Calu3 (cell line): ENCODE data around the gene HTRA2. TPM values are rescaled to one million over a fixed set of nuclear protein-coding genes. Genes with fewer than 3 reads are reported as not detected.
A peak's percentile ranks its signal among the peaks of the same experiment; 100 is the strongest.

Source experiments
- BruUV-seq: library from RNA; stranded (reverse); fragments of 400-500 nt; replicated peaks from 2 replicates; lab custom pipeline; 2021; lab: Mats Ljungman, UMichigan
- CTCF ChIA-PET: fragments of 300-600 bp; sonication (Branson Sonifier 250); formaldehyde crosslinking; loops from one replicate; lab custom pipeline; 2022; ENCODE audit warnings: antibody characterized with exemption; lab: Charles Lee
- DNase-seq: peaks from one replicate; pipeline ENCODE4 v3.0.0; 2022
- H3K27ac Mint-ChIP-seq: one replicate; pipeline ENCODE4 v1.8.0; 2022; ENCODE audit warnings: mixed read lengths; ENCODE audit not compliant: unreplicated experiment
- H3K27me3 Mint-ChIP-seq: one replicate; pipeline ENCODE4 v1.8.0; 2022; ENCODE audit warnings: mixed read lengths; ENCODE audit not compliant: unreplicated experiment
- H3K36me3 Mint-ChIP-seq: one replicate; pipeline ENCODE4 v1.8.0; 2022; ENCODE audit warnings: mild to moderate bottlenecking, moderate library complexity, mixed read lengths; ENCODE audit not compliant: insufficient read depth, unreplicated experiment
- H3K4me1 Mint-ChIP-seq: one replicate; pipeline ENCODE4 v1.8.0; 2022; ENCODE audit warnings: mild to moderate bottlenecking, low read depth, mixed read lengths; ENCODE audit not compliant: unreplicated experiment
- H3K4me3 Mint-ChIP-seq: one replicate; pipeline ENCODE4 v1.8.0; 2022; ENCODE audit warnings: mild to moderate bottlenecking, low read depth, moderate library complexity, mixed read lengths; ENCODE audit not compliant: unreplicated experiment
- H3K9me3 Mint-ChIP-seq: one replicate; pipeline ENCODE4 v1.8.0; 2022; ENCODE audit warnings: low read depth, mixed read lengths; ENCODE audit not compliant: unreplicated experiment
- intact Hi-C: fragments of 100-400 bp; cut with micrococcal nuclease; formaldehyde crosslinking; loops from one replicate; pipeline ENCODE4 v1.10.0; 2022; ENCODE audit not compliant: unreplicated experiment
- total RNA-seq: library from RNA; stranded (reverse); gene quantifications from 2 replicates; pipeline ENCODE4 v1.2.3, GENCODE V29; 2022
- TF ChIP-seq, protein P1 (sequence below): fragments of 200-600 bp; IDR thresholded peaks from one replicate; pipeline ENCODE4 v1.8.0; 2022; ENCODE audit warnings: antibody characterized with exemption; ENCODE audit not compliant: unreplicated experiment

The HTRA2 gene
- total RNA-seq, 1 experiment from 2014 or later, result 26.3 TPM

DNA sequence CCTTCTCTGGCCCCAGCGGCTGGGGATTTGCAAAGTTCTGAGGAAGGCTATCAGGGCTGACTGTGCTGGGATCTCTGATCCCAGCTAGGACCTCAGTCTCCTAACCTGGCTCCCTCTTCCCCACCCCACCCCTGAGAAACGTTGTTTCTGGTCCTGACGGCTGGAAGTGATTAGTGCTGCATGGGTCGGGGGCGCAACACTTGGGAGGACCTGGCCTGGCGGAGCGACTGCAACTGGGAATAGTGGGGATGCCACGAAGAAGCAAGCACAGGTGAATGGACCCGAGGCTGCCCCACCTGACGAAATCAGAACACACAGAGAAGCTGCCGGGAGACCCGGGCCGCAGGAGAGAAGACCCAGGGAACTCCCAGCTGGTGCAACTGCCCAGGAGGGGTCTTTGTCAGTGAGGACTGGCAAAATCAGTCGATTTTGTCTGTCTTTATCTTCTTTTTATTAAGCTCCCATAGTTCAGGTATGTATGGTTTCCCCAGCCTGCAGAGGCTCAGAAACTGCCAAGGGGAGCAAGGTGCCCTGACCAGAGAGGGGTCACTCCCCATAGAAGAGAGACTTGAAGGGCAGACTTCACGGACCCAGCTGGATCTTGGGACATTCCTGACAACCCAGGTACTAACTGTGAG, 29.7 kb upstream of the HTRA2 start:
- Mint-ChIP-seq H3K27ac (no peak overlapping the region), H3K36me3 (peaks cover 56% of the 10 kb centered on the region), H3K4me3 (no peak overlapping the region), H3K9me3 (no peaks in the 10 kb centered on the region), H3K27me3 (peaks cover 15% of the 10 kb centered on the region), H3K4me1 (peaks cover 37% of the 10 kb centered on the region)
- CTCF ChIA-PET, result interaction anchor here (0.6 kb wide), 1 partner anchor 14 kb away, joined by 5 read pairs; the partner anchor contains the start of gene TLX2
- TF ChIP-seq, protein P1, sequence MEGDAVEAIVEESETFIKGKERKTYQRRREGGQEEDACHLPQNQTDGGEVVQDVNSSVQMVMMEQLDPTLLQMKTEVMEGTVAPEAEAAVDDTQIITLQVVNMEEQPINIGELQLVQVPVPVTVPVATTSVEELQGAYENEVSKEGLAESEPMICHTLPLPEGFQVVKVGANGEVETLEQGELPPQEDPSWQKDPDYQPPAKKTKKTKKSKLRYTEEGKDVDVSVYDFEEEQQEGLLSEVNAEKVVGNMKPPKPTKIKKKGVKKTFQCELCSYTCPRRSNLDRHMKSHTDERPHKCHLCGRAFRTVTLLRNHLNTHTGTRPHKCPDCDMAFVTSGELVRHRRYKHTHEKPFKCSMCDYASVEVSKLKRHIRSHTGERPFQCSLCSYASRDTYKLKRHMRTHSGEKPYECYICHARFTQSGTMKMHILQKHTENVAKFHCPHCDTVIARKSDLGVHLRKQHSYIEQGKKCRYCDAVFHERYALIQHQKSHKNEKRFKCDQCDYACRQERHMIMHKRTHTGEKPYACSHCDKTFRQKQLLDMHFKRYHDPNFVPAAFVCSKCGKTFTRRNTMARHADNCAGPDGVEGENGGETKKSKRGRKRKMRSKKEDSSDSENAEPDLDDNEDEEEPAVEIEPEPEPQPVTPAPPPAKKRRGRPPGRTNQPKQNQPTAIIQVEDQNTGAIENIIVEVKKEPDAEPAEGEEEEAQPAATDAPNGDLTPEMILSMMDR, result no peak
- no peak for DNase-seq
- no TSS peak for BruUV-seq
- intact Hi-C loops, result no loop called here

DNA sequence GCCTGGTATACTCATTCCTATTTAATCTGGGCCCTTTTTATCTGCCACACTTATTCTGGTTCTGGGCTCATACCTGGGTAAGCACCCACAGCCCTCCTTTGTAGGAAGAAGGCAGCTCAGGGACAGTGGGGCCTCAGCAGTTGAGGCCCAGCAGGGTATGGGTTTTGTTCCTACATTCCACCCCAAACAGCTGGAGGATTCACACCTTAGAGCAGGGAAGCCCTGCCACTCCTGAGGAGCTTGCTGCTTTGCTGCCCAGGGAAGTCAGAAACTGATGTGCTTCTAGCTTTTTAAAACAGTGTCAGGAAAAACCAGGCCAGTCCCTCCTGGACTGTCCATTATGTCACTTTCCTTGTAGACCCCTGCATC, 29.2 kb upstream of the HTRA2 start:
- Mint-ChIP-seq H3K4me3 (no peak overlapping the region), H3K36me3 (peaks cover 57% of the 10 kb centered on the region), H3K27me3 (peaks cover 15% of the 10 kb centered on the region), H3K9me3 (no peaks in the 10 kb centered on the region), H3K4me1 (peaks cover 42% of the 10 kb centered on the region), H3K27ac (no peak overlapping the region)
- CTCF ChIA-PET, result interaction anchor here (0.6 to 1.0 kb wide), 2 partner anchors 13 to 14 kb away, joined by 3 to 5 read pairs; partner anchors contain the start of gene TLX2
- BruUV-seq, result no TSS peak
- TF ChIP-seq, protein P1, result no peak
- no peak for DNase-seq
- intact Hi-C loops, result no loop called here

DNA sequence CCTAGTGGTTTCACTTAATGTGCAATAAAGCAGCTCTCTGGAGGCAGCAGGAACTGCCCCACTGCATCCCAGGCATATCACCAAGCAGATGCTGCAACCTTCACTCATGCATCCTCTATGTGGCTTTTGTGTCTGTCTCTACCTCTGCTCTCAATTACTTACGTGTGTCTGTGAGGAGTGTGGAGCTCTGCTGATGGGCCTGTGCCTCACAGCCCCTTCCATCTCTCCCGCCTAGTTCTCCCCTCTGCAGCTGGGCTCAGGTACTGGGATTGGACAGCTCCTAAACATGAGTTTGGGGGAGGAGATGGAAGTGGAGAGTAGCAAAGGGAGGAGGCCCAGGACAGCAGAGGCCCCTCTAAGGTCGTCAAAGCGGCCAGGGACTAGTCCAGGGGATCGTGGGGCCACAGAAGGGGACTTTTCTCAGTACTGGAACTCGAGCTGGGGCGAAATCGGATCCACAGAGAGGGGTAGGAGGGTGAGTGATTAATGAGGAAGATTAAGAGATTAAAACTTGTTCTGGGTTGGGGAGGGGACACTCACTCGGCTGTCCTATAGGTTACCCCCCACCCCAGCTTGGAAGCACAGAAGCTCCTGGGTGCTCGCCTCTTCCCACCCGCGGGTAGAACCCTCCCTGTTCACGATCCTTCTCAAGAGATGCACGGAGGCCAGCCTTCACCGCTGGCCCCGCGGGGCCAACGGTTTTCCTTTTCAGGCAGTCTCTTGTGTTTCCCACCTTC, 28.2 kb upstream of the HTRA2 start:
- Mint-ChIP-seq H3K4me1 (peaks cover 43% of the 10 kb centered on the region), H3K27me3 (peaks cover 15% of the 10 kb centered on the region), H3K9me3 (no peaks in the 10 kb centered on the region), H3K27ac (no peak overlapping the region), H3K4me3 (peak overlapping the region; percentile 84), H3K36me3 (peaks cover 60% of the 10 kb centered on the region)
- CTCF ChIA-PET, result interaction anchor here (0.5 to 1.0 kb wide), 3 partner anchors 14 to 597 kb away, joined by 3 to 4 read pairs (median 3); no protein-coding TSS in a partner anchor
- DNase-seq, result no peak
- no TSS peak for BruUV-seq
- intact Hi-C loops, result no loop called here
- TF ChIP-seq, protein P1, result no peak

DNA sequence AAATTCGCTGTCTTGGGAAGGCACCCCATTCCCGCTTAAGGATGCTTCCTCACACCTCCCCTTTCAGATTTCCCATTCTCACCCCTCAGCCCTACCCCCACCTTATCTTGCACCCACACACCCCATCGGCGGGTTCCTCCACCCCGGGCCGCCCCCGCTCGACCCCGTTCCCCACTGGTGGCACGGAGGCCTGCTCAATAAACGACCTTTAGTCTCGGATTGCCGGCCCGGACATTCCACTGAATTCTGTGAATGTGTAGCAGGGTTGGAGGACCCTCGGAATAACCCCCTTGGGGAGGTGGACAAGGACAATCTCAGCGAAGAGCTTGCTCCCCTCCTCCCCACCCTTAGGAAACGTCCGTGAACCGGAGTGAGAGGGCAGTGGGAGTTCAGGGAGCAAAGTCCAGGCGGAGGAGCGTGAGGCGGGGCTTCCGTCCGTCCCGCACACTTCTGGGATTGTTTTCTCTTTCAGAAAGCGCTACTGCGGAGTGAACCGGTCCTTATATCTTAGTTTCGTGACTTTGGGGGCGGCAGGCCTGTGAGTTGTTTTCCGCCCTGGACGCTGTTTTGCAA, 27.5 kb upstream of the HTRA2 start:
- peaks cover 15% of the 10 kb centered on the region for H3K27me3 Mint-ChIP-seq
- H3K27ac Mint-ChIP-seq, result peak overlapping the region; percentile 13
- CTCF ChIA-PET, result no interaction called here
- H3K9me3 Mint-ChIP-seq, result no peaks in the 10 kb centered on the region
- TF ChIP-seq, protein P1, result no peak
- H3K36me3 Mint-ChIP-seq, result peaks cover 67% of the 10 kb centered on the region
- intact Hi-C loops, result no loop called here
- peaks cover 43% of the 10 kb centered on the region for H3K4me1 Mint-ChIP-seq
- peak overlapping the region; percentile 84 for H3K4me3 Mint-ChIP-seq
- BruUV-seq, result no TSS peak
- DNase-seq, result peak; percentile 35
